GM20000 (cell line): ENCODE measurements around the gene SIRPD.
A peak's percentile ranks its signal among the peaks of the same experiment; 100 is the strongest.

ENCODE experiments used
- DNase-seq: peaks from one replicate; pipeline ENCODE4 v3.0.0; 2012; ENCODE audit warnings: low spot score
- TF ChIP-seq, protein P1 (sequence below): IDR thresholded peaks from 2 replicates; pipeline ENCODE4 v1.5.1; 2012; ENCODE audit warnings: mild to moderate bottlenecking, control low read depth; ENCODE audit errors: extremely low read depth, missing control alignments

Gene SIRPD

GRCh38 chr20:1536893-1537730, 20.4 kb downstream of the SIRPD start:
- no peak for DNase-seq
- TF ChIP-seq, protein P1, sequence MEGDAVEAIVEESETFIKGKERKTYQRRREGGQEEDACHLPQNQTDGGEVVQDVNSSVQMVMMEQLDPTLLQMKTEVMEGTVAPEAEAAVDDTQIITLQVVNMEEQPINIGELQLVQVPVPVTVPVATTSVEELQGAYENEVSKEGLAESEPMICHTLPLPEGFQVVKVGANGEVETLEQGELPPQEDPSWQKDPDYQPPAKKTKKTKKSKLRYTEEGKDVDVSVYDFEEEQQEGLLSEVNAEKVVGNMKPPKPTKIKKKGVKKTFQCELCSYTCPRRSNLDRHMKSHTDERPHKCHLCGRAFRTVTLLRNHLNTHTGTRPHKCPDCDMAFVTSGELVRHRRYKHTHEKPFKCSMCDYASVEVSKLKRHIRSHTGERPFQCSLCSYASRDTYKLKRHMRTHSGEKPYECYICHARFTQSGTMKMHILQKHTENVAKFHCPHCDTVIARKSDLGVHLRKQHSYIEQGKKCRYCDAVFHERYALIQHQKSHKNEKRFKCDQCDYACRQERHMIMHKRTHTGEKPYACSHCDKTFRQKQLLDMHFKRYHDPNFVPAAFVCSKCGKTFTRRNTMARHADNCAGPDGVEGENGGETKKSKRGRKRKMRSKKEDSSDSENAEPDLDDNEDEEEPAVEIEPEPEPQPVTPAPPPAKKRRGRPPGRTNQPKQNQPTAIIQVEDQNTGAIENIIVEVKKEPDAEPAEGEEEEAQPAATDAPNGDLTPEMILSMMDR, result no peak

- peak; percentile 69 for DNase-seq
- TF ChIP-seq, protein P1, result no peak
These were observed 21.9 kb downstream of the SIRPD start for GRCh38 chr20:1535420-1536175.

DNA sequence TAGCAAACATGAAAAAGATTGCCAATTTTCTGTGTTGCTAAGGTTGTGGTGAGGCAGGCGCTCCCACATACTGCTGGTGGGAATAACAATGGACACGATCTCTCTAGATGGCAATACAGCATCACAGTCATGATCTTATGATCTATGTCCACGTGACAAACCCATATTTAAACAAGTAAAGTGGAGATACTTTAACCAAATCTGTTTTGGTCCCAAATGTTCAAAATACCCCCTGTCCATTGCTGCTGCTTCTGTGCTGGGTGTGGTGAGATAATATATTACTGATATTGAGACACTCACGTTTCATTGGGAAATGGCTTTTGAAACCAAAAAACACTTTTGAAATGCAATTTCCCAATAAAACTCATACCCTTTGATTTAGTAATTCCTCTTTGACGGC, 23.0 kb downstream of the SIRPD start:
- TF ChIP-seq, protein P1, result no peak
- DNase-seq, result no peak

DNA sequence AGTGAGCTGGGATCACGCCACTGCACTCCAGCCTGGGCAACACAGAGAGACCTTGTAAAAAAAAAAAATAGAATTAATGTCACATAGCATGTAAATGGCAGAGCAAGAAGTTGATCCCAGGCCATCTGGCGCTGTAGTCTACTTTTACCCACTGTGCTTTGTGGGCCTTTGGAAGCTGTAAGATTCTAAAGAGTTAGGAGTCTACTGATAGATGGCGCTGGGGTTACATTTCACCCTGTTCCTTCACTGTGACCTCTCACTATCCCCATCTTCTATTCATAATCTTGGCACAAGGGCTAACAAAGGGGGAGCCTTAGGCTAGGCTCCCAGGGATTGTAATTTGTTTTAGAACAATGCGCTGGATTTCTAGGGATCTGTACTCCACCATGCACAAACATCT, 24.4 kb downstream of the SIRPD start:
- TF ChIP-seq, protein P1, result no peak
- no peak for DNase-seq

- DNase-seq, result no peak
- TF ChIP-seq, protein P1, result no peak
These were observed 28.7 kb downstream of the SIRPD start for GRCh38 chr20:1528811-1529210.

DNA sequence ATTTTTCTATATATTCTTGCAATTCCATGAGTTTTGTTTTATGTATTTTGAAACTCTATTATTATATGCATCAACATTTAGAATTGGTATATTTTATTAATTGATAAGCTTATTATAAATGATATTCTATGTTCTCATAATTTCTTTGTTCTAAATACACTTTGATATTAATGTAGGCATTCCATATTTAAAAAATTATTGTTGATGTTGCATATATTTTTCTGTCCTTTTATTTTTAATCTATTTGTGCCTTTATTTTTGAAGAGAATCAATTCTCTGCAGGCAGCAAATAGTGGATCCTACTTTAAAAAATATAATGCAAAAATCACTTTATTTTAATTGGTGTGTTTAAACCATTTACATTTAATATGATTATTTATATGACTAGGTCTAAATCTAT, 29.6 kb downstream of the SIRPD start:
- no peak for DNase-seq
- TF ChIP-seq, protein P1, result no peak

DNA sequence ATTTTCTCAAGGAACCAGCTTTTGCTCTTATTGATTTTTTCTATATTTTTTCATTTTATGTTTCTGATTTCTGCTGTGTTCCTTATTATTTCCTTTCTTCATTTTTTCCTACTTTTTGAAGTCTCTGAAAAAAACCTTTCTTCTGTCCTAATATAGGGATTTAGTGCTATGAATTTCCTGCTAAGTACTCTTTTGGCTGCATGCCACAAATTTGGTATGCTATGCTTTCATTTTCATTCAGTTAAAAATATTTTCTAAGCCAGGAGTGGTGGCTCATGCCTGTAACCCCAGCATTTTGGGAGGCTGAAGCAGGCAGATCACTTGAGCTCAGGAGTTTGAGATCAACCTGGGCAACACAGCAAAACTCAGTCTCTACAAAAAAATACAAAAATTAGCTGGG, 30.6 kb downstream of the SIRPD start:
- no peak for DNase-seq
- TF ChIP-seq, protein P1, result no peak
